COLO668 (cell line): ENCODE results near the gene OR8H1.

ENCODE experiments used
- DNase-seq: peaks from one replicate; lab custom pipeline; 2025; ENCODE audit not compliant: unreplicated experiment; lab: John Stamatoyannopoulos, UW

OR8H1 gene, protein sequence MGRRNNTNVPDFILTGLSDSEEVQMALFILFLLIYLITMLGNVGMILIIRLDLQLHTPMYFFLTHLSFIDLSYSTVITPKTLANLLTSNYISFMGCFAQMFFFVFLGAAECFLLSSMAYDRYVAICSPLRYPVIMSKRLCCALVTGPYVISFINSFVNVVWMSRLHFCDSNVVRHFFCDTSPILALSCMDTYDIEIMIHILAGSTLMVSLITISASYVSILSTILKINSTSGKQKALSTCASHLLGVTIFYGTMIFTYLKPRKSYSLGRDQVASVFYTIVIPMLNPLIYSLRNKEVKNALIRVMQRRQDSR

GRCh38 chr11:56292154-56292553 is at the start of gene OR8H1:
OR8H1 (minus strand) TSS chr11:56292254; CDS start chr11:56291062, 1,192 bp downstream.
- no peak for DNase-seq

DNA sequence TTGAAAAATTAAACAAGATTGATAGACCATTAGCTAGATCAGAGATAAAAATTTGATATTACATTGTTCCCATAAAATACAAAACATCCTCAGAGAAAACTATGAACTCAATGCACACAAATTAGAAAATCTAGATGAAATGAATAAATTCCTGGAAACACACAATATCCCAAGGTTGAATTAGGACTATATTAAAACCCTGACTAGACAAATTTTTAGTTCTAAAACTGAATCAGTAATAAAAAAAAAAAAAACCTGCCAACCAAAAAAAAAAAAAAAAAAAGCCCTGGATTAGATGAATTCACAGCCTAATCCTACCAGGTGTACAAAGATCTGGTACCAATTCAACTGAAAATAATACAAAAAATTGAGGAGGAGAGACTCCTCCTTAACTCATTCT is 48.2 kb upstream of the OR8H1 start:
- no peak for DNase-seq

DNA sequence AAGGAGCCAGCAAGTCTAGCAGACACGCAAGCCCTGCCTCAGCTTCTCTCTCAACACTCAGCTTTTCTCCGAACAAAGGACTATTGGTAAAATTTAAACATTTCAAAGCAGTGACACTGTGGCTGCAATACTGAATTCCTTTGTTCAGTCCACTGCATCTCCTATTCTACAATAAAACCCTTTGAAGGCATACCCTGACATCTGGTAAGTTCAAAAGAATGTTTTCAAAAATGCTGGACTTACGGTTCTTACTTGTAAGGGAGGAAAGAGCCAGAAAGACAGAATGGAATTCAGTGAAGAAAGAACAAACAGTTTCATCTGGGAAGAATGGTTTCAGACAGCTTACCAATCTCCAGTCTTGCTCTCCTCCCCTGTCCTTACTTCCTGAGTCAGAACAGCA is 41.1 kb upstream of the OR8H1 start:
- DNase-seq = no peak

DNA sequence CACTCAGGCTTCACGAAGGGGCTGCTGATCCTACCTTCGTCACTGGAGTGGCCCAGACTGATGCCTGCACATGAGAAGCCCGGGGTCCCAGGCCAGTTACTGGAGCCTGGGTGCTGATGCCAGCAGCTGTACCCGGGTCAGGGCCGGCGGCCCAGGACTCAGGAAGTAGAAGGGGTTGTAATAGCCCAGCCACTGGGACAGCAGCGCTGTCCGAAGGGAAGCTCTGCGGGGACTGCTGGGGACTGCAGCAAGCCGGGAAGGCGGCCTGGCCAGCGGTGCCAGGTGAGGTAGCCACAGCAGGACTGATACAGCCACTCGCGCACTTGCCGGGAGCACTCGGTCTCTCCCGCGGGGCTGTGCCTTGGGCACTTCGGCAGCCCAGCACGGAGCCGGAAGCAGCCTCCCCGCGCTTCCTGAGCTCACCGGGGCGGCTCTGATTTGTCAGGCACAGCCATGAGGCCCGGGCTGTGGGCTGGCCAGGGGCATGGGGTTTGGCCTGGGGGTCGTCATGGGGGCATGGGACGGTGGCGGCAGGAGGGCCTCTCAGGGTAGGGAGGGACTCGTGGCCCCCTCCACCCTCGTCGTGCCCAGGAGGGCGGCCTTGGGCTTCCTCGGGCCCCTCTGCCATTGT is 39.9 kb upstream of the OR8H1 start:
- DNase-seq = no peak

- no peak for DNase-seq
These were observed 22.8 kb upstream of the OR8H1 start, which contains the start of gene OR8K3 for GRCh38 chr11:56314844-56315243. OR8K3 (plus strand) TSS chr11:56315144; CDS start chr11:56318307, 3,163 bp downstream.

- no peak for DNase-seq
These were observed 15.8 kb upstream of the OR8H1 start for GRCh38 chr11:56307836-56308235.

DNA sequence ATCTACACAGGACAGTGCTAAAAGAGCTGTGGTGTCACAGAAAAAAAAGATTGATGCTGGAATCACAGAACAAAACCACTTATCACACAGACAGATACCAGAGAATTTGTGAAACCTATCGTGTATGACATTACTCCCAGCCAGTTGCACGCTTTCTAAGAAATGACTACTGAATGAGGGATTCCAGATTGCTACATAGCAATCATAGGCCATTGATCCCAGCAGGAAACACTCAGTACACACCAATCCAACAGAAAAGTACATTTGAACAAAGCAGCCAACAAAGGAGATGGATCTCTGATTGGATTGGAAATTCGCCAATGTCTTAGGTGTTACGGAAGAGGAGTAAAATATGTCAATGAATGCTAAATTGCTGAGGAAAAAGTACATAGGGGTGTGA is 4.8 kb upstream of the OR8H1 start:
- DNase-seq = no peak

DNA sequence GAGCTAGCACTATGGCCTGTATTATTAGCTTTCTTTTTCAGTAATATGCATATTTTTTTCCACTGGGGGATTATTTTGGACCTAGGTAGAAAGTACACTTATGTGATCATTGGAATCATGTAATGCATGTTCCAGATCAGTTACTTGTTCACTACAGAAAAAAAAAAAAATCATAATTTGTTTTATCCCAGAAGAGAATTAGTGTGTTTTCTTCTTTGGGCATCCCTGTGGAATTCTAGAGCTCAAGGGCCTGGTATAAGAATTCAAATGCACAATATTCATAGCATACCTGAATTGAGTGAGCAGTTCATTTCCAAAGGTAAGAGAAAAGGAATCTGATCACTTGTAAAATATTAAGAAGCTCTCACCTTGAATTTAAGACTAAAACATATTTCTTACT is 18.2 kb downstream of the OR8H1 start, which contains the start of gene OR5T1:
OR5T1 (plus strand) TSS at position 301 of the 400 bp plus-strand sequence. CDS start 1,485 bp downstream, outside the sequence.
- DNase-seq = no peak

DNA sequence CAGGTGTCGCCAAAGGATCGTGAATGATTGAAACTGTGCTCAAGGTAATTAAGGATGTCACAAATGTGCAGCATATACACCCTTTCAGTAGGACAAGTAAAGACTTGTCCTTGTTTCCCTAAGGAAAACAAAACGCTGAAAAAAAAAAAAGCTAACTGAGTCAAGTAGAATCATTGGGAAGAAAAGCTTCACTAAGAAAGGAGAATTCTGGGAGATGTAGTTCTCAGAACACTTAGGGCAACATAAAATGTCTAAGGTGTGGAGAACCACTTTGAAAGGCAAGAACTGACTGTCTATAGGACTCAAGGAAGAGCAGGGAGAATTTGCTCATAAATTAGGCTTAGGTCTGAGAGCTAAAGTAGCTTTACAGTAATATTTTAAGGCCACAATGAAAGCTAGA is 21.0 kb downstream of the OR8H1 start:
- DNase-seq = no peak

GRCh38 chr11:56251954-56252353 is 40.1 kb downstream of the OR8H1 start, which contains the start of gene OR5T3:
OR5T3 (plus strand) TSS chr11:56252254; CDS start chr11:56252254, 0 bp downstream.
- no peak for DNase-seq
